HG02885 (cell line): ENCODE data around the gene NAA10.
A peak's percentile ranks its signal among the peaks of the same experiment; 100 is the strongest.

ENCODE experiments used
- ATAC-seq: cut with Tn5 transposase; IDR thresholded peaks from one replicate; pipeline ENCODE4 v1.9.1; 2021; ENCODE audit warnings: mild to moderate bottlenecking; ENCODE audit not compliant: unreplicated experiment, poor library complexity

NAA10 gene

GRCh38 chrX:153967536-153968224 lies 32.8 kb upstream of the NAA10 start:
- ATAC-seq = no peak

- ATAC-seq = no peak
These were observed 32.2 kb upstream of the NAA10 start for GRCh38 chrX:153966841-153967535.

DNA sequence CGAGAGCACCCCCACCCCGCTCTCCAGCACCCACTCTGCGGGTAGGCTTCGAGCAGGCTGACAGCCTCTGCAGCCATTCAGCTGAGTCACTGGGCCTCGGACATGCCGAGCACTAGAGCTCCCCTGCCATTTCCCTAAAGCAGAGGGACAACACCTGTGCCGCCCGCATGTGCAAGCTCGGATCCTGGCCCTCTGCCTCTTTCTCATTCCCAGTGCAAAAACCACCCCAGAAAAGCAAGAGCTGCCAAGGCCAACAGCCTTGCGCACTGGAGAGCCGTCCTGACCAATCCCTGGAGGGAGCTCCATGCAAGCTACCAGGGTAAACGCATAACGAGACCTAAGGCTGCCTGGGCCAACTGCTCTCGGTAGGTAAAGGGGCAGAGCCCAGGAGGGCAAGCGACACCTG lies 31.4 kb upstream of the NAA10 start:
- ATAC-seq = no peak

DNA sequence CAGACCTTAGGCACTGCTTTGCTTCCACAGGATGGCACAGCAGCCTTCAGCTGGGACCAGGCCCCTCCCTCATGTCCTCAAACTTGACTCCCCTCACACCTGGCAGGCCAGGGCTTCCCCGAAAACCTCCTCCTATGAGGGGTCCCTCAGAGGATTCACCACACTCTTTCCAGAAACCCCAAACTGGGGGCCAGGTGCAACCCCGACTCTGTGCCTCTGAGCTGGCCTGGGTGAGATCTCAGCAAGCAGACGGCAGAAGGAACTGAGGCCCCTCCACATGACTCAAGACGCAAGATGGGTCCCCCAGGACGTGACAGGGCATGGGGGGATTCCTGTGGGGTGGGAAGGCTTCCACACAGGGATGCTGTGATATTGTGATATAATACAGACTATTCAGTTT lies 30.6 kb upstream of the NAA10 start:
- no peak for ATAC-seq

DNA sequence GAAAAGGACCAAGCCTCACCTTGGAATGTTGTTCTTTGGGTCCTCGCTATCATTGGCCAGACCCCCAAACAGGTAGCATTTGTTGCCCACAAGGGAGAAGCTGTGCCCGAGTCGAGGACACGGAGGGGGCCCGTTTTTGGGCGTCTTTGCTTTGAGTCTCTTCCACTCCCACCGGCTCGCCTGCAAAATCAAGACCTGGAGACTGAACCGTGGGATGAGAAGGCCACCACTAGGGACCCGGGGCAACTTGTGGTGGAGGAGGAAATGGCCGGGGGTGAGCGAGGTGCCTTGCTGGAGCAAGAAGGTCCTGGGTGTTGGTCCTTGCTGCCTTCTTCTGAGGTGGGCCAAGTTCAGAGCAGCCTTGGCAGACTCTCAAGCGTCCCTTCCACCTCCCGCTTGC lies 29.3 kb upstream of the NAA10 start:
- ATAC-seq = no peak

GRCh38 chrX:153963546-153963945 lies 28.7 kb upstream of the NAA10 start:
- no peak for ATAC-seq

DNA sequence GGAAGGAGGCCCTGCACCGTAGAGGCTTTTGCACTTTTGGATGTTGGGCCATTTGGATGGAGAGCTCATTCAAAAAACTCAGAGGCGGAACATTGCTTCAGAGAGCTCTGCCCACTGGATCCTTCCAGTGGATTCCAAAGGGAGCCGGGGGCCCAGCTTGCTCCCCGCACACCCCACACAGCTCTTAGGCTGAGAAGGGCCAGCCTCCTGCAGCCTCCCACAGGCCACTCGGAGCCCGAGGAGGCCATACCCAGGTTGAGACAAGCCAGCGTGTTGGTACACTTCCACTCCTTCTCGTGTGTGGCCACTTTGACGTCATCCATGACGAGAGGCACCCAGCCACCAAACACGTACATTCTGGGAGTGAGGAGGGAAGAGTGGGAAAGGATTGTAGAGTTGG lies 26.5 kb upstream of the NAA10 start:
- ATAC-seq = no peak

GRCh38 chrX:153960786-153961185 lies 25.9 kb upstream of the NAA10 start:
- ATAC-seq = no peak

DNA sequence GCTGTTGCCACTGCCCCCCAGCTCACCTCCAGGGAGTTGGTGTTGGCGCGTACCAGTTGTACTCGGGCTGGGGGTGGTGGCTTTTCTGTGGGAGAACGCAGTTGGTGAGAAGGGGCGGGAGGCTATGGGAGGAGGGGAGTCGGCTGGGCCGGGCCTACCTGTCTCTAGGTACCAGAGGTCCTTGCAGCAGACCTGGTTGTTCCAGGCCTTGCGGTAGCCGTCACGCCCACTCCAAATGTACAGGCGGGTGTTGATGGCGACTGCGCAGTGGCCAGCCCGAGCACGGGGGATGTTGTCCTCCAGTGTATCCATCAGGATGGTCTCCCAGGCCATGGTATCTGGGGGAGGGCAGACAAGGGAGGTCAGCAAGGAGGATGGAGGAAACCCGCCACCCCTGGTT lies 25.2 kb upstream of the NAA10 start:
- ATAC-seq = no peak

DNA sequence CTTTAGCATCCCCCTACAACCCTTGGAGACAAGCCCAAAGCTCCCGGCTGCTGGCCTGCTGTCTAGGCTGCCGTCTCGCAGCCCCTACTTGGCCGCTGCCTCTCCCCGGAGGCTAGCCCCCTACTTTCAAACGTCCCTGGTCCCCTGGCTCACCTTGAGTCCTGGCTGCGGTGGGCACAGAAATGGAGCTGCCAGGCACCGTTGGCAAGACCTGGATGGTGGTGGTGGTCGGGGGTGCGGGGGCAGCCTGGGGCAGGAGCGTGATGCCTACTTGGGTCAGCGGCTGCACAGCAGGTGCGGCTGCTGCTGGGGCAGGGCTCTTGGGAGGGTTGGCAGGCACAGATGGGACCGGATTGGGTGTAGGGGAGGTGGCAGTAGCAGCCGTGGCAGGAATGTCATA lies 24.8 kb upstream of the NAA10 start:
- ATAC-seq = no peak

DNA sequence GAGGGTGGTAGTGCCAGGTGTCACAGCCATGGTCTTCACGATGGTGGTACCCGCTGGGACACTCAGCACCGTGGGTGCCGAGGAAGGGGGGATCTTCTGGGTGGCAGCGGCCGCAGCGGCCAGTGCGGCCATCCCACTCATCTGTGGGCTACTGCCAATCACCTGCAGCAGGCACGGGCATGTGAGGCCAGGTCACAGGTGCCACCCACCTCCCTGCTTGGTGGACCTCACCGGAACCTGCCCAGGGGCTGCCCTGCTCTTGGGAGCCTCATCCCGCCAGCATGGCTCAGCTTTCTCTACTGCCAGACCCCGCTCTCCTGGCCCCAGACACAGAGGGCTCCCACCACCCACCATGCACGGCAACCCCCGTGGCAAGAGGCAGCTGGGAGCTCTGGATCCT lies 23.8 kb upstream of the NAA10 start:
- ATAC-seq = no peak

DNA sequence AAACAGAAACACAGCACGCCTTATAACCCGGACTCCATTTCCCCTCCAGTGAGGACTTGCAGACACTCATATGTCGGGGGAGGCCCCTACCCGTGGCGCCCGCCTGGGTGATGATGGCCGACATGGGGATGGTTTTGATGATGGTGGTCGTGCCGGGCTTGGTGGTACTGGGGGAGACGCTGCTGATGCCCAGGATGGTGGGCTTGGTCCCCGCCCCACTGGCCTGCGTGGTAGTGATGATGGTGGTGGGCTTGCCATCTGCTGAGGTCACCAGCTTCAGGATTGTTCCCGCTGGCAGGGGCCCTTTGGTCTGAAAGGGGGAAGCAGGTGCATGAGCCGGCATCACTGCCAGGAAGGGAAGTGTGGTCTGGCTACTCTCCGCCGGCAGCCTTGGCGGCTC lies 22.4 kb upstream of the NAA10 start:
- no peak for ATAC-seq

DNA sequence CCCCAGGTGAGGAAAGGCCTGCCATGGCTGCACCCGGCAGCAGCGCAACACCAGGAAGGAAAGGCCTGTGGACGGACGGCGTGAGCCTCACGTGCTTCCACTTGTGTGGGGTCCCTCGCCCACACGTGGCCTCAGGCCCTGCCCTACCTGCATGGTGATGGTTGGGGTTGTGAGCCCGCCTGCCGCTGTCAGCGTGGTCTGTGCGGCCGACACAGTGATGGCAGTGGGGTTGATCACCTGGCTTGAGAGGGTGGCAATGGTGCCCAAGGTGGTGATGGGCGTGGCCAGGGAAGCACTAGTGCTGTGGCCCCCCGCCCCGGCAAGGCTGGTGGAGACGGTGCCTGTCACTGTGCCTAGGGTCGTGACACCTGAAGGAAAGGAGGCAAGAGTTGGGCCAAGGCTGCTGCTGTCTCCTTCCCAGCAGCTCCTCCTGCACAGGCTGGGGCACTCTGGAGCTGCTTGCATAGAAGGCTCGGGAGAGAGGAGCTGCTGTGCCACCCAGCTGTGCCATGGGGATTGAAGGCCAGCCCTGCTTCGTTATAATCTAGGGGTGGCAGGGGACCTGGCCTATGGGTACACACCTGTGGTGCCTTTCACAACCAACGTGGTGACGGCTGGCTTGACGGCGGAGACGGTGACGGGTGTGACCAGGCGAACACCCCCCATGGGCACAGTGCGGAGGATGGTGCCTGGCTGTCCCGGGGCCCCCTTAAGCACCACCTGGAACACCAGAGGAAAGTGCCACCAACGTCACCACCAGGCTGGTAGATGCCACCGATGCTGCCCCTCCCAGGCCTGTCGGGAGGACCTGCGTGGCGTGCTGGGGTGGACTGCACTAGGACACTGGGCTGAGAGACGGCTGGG lies 21.4 kb upstream of the NAA10 start:
- no peak for ATAC-seq

DNA sequence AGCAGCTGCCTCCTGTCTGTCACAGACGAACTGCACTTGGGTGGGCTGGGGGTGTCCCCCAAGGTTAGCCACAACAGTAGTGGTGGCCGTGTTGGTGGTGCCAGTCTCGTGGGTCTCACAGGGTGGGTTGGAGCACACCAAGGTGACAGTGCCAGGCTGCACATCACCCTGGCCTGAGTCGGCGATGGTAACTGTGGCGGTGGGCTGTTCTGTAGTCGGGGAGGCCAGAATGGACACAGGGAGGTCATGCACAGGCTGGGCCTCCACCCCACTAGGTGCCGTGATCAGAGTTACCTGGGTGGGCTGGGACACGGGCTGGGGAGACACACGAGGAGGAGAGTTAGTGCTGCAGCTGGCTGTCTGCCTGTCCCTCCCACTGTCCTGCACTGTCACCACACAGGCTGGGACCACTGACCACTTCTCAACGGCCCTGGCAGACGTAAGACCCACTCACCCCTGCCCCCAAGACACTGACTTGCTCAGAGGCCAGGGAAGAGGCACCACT lies 20.4 kb upstream of the NAA10 start:
- ATAC-seq = no peak

- no peak for ATAC-seq
These were observed 19.9 kb upstream of the NAA10 start for GRCh38 chrX:153954558-153955227.

- ATAC-seq = no peak
These were observed 19.2 kb upstream of the NAA10 start for GRCh38 chrX:153953892-153954557.

GRCh38 chrX:153953342-153953830 lies 18.5 kb upstream of the NAA10 start:
- peak; percentile 72 for ATAC-seq

DNA sequence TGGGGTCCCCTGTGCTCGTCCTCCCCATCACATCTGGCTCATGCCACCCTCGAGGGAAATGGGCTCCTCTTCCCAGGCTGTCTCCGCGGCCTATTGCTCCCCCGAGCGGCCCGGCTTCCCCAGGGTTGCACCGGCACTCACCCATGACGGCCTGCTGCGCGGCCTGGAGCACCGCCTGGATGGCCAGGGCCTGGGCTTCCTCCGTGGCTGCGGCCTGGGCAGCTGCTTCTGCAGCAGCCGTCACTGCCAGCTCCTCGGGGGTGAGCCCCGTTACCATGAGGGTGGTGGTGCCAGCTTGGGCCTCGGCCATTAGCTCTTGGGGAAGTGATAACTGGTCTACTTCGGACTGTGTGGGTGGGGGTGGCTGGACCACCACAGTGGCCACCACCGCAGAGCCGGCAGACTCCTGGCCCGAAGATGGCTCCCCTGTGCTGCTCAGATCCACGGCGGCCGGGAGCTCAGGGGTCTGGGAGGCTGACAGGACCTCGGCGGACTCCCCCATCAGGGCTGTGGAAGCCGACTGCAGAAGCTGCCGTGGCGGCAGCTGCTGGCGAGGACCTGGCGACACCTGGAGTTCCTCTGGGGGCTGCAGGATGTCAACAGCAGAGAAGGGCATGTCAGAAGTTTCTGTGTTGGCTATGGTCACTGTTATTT lies 17.7 kb upstream of the NAA10 start:
- no peak for ATAC-seq

GRCh38 chrX:153951683-153952372 lies 17.0 kb upstream of the NAA10 start:
- no peak for ATAC-seq
